ENCODE results near the gene CDK17.
"Not testable (repeated sequence)": the region's sequence is repeated elsewhere in the genome, so short reads cannot be mapped to it uniquely, and the experiment has no call there.

Gene CDK17

DNA sequence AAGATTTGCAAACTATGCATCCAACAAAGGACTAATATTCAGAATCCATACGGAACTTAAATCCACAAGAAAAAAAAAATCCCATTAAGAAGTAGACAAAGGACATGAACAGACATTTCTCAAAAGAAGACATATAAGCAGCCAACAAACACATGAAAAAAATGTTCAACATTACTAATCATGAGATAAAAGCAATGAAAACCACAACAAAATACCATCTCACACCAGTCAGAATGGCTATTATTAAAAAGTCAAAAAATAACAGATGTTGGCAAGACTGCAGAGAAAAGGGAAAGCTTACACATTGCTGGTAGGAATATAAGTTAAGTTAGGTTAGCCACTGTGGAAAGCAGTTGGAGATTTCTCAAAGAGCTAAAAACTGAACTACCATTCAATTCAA, 16.2 kb downstream of the CDK17 start:
- DNase-seq (ENCODE audit: extremely low spot score): no peak
- POLR2A ChIA-PET: no interaction called here
- TF ChIP-seq, protein P1, sequence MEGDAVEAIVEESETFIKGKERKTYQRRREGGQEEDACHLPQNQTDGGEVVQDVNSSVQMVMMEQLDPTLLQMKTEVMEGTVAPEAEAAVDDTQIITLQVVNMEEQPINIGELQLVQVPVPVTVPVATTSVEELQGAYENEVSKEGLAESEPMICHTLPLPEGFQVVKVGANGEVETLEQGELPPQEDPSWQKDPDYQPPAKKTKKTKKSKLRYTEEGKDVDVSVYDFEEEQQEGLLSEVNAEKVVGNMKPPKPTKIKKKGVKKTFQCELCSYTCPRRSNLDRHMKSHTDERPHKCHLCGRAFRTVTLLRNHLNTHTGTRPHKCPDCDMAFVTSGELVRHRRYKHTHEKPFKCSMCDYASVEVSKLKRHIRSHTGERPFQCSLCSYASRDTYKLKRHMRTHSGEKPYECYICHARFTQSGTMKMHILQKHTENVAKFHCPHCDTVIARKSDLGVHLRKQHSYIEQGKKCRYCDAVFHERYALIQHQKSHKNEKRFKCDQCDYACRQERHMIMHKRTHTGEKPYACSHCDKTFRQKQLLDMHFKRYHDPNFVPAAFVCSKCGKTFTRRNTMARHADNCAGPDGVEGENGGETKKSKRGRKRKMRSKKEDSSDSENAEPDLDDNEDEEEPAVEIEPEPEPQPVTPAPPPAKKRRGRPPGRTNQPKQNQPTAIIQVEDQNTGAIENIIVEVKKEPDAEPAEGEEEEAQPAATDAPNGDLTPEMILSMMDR (IDR thresholded peaks at IDR 0.05; ENCODE audit: control extremely low read depth, extremely low read depth, low read depth, missing control alignments): no peak
- CTCF ChIA-PET: interaction anchor here (1.1 kb wide), 1 partner anchor 17 kb away, joined by 3 read pairs; the partner anchor contains the start of gene CDK17

- ChIA-PET CTCF (no interaction called here), POLR2A (no interaction called here)
- no peak for DNase-seq (ENCODE audit: extremely low spot score)
- TF ChIP-seq, protein P1 (IDR thresholded peaks at IDR 0.05; ENCODE audit: control extremely low read depth, extremely low read depth, low read depth, missing control alignments): no peak
Observed at GRCh38 chr12:96383371-96383770, 16.9 kb downstream of the CDK17 start.

GRCh38 chr12:96379743-96380142, 20.5 kb downstream of the CDK17 start:
- DNase-seq (ENCODE audit: extremely low spot score); POLR2A ChIA-PET: not testable (repeated sequence)
- CTCF ChIA-PET: interaction anchor here (1.1 to 2.9 kb wide), 2 partner anchors 9 to 12 kb away, joined by 4 to 9 read pairs; no protein-coding TSS in a partner anchor

GRCh38 chr12:96378319-96378718, 21.9 kb downstream of the CDK17 start:
- ChIA-PET POLR2A (no interaction called here), CTCF (interaction anchor here (2.9 kb wide), 1 partner anchor 10 kb away, joined by 9 read pairs; no protein-coding TSS in a partner anchor)
- TF ChIP-seq, protein P1 (IDR thresholded peaks at IDR 0.05; ENCODE audit: control extremely low read depth, extremely low read depth, low read depth, missing control alignments): no peak
- no peak for DNase-seq (ENCODE audit: extremely low spot score)

DNA sequence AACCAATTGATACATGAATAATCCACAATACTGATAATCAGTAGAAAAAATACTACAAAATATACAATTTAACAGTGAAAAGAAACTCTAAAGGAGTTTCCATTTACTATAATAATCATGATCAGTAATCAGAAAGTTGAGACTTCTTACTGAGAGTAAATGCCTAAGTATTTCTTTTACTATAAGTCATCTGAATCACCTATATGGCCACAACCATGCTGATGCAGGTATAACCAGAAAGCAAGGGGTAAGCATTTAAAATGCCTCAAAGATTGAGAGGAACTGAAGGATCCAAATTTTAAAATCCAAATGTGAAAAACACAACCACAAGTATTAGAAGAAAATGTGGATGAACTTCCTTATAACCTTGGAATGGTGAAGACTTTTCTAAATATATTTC, 23.4 kb downstream of the CDK17 start:
- CTCF ChIA-PET: interaction anchor here (3.7 kb wide), 1 partner anchor 16 kb away, joined by 20 read pairs; no protein-coding TSS in a partner anchor
- POLR2A ChIA-PET: no interaction called here
- TF ChIP-seq, protein P1 (IDR thresholded peaks at IDR 0.05; ENCODE audit: control extremely low read depth, extremely low read depth, low read depth, missing control alignments): no peak
- no peak for DNase-seq (ENCODE audit: extremely low spot score)

DNA sequence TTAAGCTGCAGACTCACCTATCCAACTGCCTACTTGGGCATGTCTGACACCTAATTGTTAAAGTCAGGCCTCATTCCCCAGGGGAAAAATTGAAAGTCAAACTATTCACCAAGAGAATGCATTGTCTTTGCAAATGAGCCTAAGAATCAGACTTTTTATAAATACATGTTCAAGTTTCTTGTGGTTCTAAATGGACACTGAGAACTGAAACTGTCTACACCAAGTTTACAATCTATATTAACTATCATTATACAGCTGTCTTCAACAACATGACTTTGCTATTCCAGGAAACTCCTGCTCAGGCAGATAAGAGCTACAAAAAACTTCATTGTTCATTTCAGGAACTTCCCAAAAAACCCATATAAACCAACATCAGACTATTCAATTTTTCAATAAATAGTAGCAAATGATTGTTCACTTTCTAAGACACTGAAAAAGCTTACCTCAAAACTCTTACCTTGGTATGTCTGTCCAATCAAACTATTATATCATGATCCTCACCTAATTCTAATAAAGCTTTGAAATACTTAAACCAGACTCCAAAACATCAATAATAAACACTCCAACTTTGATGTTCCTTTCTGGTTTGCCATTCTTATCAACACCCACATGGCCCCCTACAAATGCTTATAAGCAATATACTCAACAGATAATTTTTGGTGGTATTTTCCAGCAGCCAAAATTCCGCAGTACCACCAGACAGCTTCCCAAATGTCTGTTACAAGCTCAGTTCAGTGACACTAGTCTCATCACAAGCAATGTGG, 24.2 kb downstream of the CDK17 start:
- TF ChIP-seq, protein P1 (IDR thresholded peaks at IDR 0.05; ENCODE audit: control extremely low read depth, extremely low read depth, low read depth, missing control alignments): no peak
- ChIA-PET POLR2A (interaction anchor here (0.7 kb wide), 1 partner anchor 24 kb away, joined by 3 read pairs; the partner anchor contains the start of gene CDK17), CTCF (interaction anchor here (0.9 to 3.7 kb wide), 8 partner anchors 10 to 32 kb away, joined by 3 to 20 read pairs (median 4); partner anchors contain the start of gene CDK17)
- DNase-seq (ENCODE audit: extremely low spot score): no peak

- no peak for DNase-seq (ENCODE audit: extremely low spot score)
- CTCF ChIA-PET: interaction anchor here (0.9 to 3.7 kb wide), 10 partner anchors 10 to 160 kb away, joined by 3 to 20 read pairs (median 3); partner anchors contain the start of gene CDK17
- TF ChIP-seq, protein P1 (IDR thresholded peaks at IDR 0.05; ENCODE audit: control extremely low read depth, extremely low read depth, low read depth, missing control alignments): no peak
- POLR2A ChIA-PET: no interaction called here
Observed at GRCh38 chr12:96375170-96375569, 25.1 kb downstream of the CDK17 start.
